Erythroblast (primary cell): ENCODE measurements around the gene ZBTB17.
A peak's percentile ranks its signal among the peaks of the same experiment; 100 is the strongest.

Experiments
- DNase-seq, 2 experiments: peaks; one replicate each; lab custom pipeline; 2025; lab: John Stamatoyannopoulos, UW
- GATA1 ChIP-seq: IDR thresholded peaks from 2 replicates; pipeline ENCODE4 v1.6.1; 2011; ENCODE audit warnings: low read depth, mild to moderate bottlenecking, control low read depth, low read length, moderate library complexity
- POLR2A ChIP-seq: IDR thresholded peaks from 2 replicates; pipeline ENCODE4 v1.6.1; 2011; ENCODE audit warnings: mild to moderate bottlenecking, low read length

The ZBTB17 gene

DNA sequence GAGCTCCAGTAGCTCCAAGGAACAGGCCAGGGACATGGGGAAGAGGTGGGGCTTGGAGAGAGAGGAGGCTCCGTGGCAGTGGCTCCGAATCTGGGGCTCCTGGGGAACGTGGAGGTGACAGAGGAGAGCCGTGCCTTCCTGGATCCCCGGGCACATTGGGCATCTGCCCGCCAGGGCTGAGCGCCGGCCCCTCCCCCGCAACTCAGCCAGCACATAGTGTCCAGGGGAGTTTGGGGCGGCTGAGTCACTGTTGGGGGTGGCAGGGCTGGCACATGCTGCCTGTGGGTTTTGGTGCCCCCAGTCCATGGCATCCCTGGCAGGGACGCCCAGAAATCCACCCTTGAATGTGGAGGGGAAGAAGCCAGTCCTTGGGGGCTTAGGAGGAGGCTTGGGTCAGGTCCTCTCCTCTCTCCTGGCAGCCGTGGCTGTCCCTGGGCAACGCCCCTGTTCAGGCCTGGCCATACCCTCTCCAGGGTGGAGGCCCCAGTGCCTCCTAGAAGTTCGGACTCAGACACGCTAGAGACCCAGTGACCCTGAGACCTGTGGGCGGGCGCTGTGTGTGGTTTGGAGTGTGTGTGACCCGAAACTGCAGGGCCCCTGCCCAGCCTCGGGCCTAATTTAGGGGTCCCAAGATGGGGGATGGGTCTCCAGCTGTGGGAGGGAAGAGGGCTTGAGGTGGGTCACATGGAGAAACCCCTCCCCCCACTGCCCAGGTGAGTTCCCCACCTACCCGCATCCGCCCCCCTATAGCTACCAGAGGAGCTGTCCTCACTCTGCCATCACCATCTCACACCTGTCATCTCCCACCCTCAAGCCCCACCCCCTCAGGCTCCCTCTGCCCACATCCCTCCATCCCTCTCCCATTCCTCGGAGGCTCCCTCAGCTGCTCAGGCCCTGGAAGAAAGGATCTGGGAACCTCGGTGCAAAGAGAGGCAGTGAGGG, 40.3 kb upstream of the ZBTB17 start:
- no peak for TF ChIP-seq POLR2A
- TF ChIP-seq GATA1 = no peak
- DNase-seq = no peak

DNA sequence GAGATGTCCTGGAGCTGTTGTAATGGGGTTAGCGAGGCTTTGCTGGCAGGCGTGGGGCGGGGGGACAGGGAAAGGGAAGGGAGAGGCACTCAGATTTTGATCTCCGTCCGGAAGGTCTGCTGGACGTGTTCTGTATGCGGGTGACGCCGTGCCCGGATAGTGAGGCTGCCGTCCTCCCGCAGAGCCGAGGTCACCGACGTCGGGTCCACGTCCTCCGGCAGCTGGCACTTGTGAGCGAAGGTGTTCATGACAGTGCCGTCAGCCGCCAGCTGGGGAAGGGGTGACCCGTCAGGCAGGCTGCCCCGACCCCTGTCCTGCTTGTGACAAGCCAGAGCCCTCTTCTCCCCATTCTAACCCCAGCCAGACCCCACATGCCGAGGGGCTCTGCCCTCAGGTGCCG, 39.6 kb upstream of the ZBTB17 start:
- no peak for DNase-seq
- TF ChIP-seq POLR2A (no peak), GATA1 (no peak)

DNA sequence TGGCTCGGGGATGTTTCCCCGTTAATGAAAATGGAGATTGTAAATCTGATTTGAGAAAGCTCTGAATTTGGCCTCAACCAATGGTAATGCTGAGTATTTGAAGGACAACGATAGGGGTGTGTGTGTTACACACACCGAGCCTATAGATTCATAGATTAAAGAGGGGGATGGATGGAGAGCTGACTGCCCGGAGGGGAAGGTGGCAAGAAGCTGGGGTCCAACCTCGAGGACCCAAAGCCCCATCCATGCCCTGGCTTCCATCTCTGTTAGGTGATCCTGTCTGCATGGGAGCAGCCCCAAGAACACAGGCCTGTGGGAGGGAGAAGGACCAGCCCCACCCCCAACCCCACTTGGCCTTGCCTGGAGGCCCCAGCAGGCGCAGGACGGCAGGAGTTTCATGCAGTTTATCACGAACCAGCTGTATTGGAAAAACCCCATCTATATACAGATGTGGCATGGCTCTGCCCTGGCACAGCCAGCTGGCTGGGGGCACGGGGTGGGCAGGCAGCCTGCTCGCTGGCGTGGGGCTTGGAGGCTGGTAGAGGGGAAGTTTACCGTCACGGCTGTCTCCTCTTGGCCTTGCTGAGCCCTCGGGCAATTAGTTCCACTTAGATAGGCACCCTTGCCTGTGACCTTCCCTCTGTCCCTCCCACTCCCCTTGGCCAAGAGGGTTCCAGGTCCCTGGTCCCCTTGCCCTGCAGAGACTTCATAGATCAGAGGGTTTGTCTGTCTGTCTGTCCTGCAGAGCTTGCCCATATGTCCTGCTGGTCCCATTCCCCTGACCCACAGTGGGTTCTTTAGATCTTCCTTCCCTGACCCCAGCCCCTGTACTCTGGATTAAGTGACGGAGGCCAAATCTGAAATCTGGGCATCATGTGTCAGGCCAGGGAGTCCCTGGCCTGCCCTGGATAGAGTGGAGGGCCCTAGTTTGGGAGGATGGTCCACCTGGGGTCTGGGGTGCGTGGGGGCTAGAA, 38.9 kb upstream of the ZBTB17 start:
- no peak for TF ChIP-seq POLR2A
- TF ChIP-seq GATA1 = no peak
- DNase-seq = no peak

DNA sequence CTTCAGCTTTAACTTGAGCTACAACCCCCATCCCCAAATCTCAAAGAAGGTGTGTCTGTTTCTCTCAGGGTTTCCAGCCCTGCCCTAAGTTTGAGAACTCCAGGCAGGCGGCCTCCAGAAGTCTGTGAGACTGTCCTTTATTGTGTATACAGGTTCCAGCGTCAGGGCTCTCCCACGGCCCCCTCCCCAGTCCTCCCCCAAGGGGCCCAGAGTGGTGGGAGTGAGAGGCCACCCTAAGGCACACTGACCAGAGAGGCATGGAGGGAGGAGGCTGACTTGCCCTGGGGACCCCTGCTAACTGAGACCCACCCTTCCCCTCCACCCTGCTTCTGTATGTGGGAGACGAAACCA, 38.0 kb upstream of the ZBTB17 start:
- DNase-seq = no peak
- TF ChIP-seq GATA1 = no peak
- no peak for TF ChIP-seq POLR2A

DNA sequence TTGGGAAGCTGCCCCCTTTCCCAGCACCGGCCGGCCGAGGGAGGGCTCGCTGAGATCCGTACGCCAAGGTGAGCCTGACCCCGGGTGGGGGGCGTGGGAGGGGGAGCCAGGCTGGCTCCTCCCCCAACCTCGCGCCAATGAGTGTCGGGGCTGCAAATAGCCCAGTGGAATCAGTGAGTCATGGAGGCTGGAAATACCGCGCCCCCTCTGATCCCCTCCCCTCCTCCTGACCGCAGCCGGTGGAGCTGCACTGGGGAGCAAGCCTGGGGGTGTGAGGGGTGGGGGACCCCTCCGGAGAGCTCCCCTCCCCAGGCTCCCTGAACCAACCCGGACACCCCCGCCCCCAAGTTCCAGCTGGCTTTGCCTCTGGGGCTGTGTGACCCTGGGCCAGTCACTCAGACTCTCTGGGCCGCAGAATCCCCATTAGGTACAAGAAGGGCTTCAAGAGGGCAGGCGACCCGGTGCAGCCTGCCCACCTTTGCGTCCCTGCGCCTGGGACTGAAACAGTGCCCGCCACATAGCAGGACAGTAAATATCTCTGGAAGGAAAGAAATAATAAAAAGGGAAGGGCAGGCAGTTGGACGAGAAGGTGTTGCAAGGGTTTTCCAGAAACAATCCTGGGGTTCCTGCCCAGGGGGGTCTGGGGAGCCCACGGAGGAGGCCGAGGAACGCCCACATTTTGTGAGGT, 37.5 kb upstream of the ZBTB17 start:
- TF ChIP-seq GATA1 = no peak
- no peak for TF ChIP-seq POLR2A
- DNase-seq = peak; percentile 18 to 31

DNA sequence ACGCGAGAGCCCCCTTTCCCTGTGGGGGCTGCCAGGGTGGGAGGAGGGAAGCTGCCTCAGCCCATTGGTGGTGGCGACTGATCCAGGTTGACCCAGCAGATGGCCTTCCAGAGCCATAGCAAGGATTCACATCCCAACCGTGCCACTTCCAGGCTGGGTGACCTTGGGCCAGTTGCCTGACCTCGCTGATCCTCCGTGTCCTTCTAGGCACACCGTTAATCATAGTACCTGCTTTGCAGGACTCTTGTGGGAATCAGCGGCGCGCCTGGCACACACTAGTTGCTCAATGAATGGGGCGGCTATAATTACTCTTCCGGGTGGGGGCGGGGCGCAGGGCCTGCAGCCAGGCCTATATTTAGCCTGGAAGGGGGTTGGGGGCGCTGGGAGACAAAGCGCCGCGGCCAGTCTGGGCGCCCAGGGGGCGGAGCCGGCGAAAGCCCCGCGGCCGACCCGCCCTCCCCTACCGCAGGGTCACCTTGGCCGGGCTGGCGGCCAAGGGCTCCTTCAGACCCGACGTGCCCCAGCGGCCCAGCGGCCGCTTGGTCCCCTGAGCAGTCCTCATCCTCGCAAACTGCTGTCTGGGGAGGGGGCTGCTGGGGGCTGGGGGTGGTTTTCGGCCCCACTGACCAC, 36.8 kb upstream of the ZBTB17 start:
- no peak for TF ChIP-seq POLR2A
- no peak for TF ChIP-seq GATA1
- DNase-seq = peak; percentile 36 to 40

DNA sequence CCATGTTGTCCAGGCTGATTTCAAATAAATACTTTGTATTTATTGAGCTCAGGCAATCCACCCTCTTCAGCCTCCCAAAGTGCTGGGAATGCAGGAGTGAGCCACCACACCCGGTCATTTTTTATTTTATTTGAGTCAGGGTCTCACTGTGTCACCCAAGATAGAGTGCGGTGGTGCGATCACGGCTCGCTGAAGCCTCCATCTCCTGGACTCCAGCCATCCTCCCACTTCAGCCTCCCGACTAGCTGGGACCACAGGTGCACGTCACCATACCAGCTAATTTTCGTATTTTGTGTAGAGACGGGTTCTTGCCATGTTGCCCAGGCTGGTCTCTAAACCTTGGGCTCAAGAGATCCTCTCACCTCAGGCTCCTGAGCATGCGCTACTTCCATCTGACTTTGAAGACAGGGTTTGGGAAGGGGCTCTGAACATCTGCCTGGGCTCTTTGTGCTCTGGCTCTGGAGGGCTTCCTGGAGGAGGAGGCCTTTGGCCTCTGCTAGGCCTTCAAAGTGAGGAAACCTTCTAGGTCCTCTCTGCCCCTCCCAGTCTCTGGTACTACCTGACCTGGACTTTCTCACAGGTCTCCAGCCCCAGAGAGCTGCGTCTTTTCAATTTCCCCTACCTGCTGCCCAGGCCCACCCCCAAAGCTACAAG, 36.2 kb upstream of the ZBTB17 start:
- no peak for TF ChIP-seq GATA1
- TF ChIP-seq POLR2A = no peak
- no peak for DNase-seq

DNA sequence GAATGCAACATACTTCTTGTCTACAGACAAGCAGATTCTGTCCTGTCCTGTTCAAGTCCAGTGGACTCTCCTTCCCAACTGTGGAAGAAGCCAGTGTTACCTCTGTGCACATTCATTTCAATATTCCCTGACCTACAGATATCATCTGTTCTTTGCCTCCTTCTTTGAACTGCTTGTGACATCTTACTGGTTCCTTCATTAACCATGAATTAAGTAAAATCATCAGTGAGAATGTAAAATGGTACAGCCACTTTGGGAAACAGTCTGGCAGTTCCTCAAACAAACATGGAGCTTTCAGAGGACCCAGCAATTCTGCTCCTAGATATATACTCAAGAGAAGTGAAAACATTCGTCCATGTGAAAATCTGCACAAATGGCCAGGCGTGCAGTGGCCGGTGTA, 34.9 kb upstream of the ZBTB17 start:
- no peak for DNase-seq
- TF ChIP-seq GATA1 (no peak), POLR2A (no peak)

DNA sequence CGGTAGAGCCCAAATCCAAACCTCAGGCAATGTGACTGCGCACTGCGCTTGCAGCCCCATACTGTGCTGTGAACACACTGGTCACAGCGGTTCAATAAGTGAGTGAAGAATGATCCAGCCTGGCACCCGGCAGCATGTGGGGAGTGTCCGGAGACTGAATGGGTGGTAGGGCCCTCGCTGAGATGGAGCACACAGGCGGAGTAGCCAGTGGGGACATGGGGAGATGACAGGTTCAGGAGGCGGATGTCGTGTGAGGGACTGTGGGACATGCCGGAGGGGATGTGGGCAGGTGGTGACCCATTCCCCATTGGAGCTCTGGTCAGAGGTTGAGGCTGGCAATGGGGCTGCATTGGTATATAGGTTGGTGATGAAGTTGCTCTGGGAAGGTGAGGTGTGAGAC, 33.8 kb upstream of the ZBTB17 start:
- no peak for DNase-seq
- TF ChIP-seq POLR2A (no peak), GATA1 (no peak)

DNA sequence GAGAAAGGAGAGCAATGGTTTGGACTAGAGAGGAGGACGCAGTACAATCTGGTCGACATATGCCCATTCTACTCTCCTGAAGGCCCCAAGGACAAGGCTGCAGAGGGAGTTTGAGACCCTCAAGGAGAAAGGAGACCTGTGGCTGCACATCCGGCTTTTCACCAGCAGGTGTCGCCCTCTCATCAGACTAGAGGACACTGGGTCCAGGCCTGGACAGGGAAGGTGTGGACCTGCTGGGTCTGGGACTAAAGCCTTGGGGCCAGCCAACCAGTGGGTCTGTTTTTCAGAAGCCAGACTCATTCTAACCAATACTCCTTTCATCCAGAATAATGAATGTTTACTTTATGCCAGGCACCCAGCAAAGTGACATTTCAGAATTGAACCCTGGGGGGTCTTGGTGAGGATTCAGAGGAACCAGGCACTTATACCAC, 33.1 kb upstream of the ZBTB17 start:
- DNase-seq = peak; percentile 66 to 84
- TF ChIP-seq GATA1 = no peak
- TF ChIP-seq POLR2A = no peak

DNA sequence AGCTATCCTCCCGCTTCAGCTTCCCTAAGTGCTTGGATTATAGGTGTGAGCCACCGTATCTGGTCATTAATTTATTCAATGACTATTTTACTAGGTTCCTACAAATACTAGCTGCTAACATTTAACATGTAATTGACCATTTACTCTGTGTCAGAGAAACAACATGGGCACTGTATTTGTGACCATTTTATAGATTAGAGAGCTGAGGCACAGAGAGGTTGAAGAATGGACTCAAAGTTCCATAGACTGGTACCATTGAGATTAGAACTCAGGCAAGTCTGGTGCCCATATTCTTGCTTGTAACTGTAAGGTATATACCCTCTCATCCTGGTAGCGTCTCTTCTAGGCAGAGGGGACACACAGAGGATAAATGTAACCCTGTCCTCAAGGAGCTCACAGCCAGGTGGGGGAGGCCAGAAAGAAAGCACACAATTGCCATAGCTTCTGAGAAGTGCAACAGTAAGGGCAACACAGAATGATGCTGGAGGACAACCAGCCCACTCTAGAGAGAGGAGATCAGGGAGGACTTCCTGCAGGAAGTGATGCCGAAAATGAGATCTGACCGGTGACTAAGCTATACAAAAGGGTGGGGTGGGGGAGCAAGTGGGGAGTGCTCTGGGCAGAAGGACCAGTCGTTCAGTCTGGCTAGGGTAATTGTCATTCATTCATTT, 31.9 kb upstream of the ZBTB17 start:
- no peak for TF ChIP-seq POLR2A
- TF ChIP-seq GATA1 = no peak
- DNase-seq = no peak
